Stimulated activated CD4-positive, alpha-beta T cell treated with anti-CD3 and anti-CD28 coated beads, Interleukin-1b, Interleukin-23, amount 100 ng/mL, for 1 hour (primary cell): ENCODE results near the gene CDH5.
"Not testable (repeated sequence)": the region's sequence is repeated elsewhere in the genome, so short reads cannot be mapped to it uniquely, and the experiment has no call there.

Source experiments
- DNase-seq, 2 donors: peaks; one replicate each; pipeline ENCODE4 v3.0.0-alpha.2; 2020; ENCODE audit warnings: low read depth in 2 of 2

Gene CDH5, protein sequence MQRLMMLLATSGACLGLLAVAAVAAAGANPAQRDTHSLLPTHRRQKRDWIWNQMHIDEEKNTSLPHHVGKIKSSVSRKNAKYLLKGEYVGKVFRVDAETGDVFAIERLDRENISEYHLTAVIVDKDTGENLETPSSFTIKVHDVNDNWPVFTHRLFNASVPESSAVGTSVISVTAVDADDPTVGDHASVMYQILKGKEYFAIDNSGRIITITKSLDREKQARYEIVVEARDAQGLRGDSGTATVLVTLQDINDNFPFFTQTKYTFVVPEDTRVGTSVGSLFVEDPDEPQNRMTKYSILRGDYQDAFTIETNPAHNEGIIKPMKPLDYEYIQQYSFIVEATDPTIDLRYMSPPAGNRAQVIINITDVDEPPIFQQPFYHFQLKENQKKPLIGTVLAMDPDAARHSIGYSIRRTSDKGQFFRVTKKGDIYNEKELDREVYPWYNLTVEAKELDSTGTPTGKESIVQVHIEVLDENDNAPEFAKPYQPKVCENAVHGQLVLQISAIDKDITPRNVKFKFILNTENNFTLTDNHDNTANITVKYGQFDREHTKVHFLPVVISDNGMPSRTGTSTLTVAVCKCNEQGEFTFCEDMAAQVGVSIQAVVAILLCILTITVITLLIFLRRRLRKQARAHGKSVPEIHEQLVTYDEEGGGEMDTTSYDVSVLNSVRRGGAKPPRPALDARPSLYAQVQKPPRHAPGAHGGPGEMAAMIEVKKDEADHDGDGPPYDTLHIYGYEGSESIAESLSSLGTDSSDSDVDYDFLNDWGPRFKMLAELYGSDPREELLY

DNA sequence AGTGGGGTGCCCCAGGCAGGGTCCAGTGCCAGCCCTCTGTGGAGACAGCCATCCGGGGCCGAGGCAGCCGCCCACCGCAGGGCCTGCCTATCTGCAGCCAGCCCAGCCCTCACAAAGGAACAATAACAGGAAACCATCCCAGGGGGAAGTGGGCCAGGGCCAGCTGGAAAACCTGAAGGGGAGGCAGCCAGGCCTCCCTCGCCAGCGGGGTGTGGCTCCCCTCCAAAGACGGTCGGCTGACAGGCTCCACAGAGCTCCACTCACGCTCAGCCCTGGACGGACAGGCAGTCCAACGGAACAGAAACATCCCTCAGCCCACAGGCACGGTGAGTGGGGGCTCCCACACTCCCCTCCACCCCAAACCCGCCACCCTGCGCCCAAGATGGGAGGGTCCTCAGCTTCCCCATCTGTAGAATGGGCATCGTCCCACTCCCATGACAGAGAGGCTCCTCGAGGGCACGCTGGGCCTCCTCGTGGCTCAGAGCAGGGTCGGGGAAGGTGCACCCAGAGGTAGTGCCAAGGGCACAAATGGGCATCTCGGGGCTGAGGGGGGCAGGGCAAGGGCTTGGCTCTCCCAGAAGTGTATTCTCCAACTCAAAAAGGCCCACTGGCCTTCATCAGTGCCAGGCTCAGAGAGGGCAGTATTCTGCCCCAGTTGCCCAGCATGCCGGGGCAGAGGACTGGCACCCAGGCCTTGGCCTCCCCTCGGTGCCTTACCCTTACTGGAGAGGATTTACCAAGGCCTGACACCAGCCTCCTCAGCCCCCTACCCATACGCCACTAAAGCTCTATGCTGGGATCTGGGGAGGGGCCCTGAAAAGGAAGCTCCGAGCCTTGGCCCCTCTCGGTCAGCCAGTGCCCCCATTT lies at the start of gene CDH5:
Gene CDH5, plus strand, starts transcription at position 259 of the 867 bp plus-strand sequence. CDS start 12,647 bp downstream, outside the sequence.
- DNase-seq, result no peak

DNA sequence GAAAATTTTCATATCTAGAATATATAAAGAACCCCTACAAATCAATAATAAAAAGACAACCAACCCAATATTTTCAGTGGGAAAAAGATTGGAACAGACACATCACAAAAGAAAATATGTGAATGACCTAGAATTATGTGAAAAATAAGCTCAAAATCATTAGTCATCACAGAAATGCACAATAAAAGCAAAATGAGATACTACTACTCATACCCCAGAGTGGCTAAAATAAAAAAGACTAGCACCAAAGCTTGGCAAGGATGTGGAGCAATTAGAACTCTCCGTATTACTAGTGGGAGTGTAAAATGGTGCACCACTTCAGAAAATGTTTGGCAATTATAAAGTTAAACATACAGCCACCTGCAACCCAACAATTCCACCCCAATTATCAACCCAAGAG lies 48.0 kb upstream of the CDH5 start:
- DNase-seq, result no peak

GRCh38 chr16:66320774-66321173 lies 45.7 kb upstream of the CDH5 start:
- no peak for DNase-seq

GRCh38 chr16:66322174-66322573 lies 44.3 kb upstream of the CDH5 start:
- DNase-seq, result no peak

- no peak for DNase-seq
Observed at GRCh38 chr16:66324815-66325515, 41.5 kb upstream of the CDH5 start.

GRCh38 chr16:66325717-66326376 lies 40.6 kb upstream of the CDH5 start:
- no peak for DNase-seq

GRCh38 chr16:66326991-66327513 lies 39.4 kb upstream of the CDH5 start:
- DNase-seq, result no peak

GRCh38 chr16:66328282-66328681 lies 38.2 kb upstream of the CDH5 start:
- no peak for DNase-seq

DNA sequence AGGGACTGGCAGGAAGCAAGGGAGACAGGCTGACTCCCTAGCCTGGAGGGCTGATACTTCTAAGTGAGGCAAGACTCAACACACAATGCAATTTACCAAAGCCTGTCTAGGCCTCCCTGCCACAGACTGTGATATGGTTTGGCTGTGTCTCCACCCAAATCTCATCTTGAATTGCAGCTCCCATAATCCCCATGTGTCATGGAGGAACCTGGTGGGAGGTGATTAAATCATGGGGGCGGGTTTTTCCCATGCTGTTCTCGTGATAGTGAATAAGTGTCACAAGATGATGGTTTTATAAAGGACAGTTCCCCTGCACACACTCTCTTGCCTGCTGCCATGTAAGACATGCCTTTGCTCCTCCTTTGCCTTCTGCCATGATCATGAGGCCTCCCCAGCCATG lies 35.0 kb upstream of the CDH5 start:
- not testable (repeated sequence) for DNase-seq

- no peak for DNase-seq
Observed at GRCh38 chr16:66332634-66333610, 33.6 kb upstream of the CDH5 start.

- DNase-seq, result no peak
Observed at GRCh38 chr16:66334853-66335574, 31.5 kb upstream of the CDH5 start.

GRCh38 chr16:66335704-66336329 lies 30.7 kb upstream of the CDH5 start:
- no peak for DNase-seq

DNA sequence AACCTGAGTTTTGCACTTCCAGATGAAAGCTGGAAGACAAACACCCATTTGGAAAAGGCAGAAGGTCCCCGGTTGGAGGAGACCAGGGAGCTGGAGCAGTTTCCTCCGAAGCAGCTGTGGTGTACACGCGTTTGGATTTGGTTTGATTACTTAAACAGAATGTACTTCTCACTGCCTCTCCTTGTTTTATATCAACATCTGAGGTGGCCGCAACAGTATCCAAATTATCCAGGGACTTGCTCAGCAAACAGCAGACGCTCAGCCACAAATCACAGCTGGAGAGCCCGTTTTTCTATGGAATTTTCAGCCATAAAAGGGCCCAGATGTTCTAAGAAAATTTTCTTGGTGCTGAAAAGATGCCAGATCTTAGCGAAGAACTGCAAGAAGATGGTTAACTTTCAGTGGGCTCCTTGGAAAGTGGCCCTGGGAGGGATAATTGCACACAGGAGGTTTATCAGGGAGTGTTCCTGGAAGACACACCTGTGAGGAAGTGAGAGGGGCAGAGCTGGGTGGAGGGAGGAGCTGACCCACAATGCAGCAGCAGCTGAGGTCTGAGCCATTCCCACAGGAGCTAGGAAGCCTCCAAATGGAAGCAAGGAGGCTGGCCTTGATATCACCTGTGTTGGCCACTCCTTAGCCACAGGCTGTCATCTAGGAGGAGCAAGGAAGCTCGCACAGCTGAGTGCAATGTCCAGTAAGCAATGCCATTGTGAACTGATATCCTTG lies 28.9 kb upstream of the CDH5 start:
- no peak for DNase-seq

DNA sequence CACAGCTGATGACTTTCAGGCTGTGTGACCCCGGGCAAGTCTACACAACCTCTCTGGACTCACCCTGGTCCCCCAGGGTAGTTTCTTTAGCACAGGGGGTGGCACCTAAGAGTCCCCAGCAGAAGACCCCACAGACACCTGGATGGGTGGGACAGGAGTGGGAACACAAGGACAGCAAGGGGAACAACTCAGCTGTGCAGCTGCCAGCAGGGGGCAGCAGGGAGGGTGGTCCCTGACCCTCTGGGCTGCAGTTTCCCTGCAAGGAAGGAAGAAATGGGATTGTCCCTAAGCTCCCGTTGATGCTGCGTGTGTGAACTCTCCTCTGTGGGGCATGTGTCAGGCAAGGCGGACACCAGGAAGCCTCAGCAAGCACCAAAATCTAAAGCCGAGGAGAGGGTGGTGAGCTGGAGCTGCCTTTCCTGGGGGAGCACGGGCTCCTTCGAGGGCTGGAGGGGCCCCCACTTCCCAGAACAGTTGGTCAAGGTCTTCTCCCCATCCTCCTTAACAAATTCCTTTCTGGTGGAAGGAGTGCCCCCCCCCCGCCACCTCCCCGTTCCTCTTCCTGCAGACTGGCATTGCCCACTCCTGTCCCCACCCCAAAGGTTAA lies 24.1 kb upstream of the CDH5 start:
- no peak for DNase-seq

GRCh38 chr16:66344533-66345145 lies 21.9 kb upstream of the CDH5 start:
- no peak for DNase-seq

- DNase-seq, result no peak
Observed at GRCh38 chr16:66346221-66346620, 20.3 kb upstream of the CDH5 start.

DNA sequence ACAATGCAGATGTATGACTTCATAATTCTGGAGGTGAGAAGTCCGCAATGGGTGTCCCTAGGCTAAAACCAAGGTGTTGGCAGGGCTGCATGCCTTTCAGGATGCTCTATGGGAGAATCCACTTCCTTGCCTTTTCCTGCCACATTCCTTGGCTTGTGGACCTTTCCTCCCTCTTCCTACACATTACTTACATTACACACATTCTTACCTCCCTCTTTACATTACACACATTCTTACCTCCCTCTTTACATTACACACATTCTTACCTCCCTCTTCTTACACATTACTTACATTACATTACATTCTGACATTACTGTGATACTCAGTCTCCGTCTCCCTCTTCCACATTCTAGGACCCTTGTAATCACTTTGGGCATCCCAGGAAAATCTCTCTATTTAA lies 14.2 kb upstream of the CDH5 start:
- DNase-seq, result no peak
